ENCODE results near the gene CFAP65.

Gene CFAP65

GRCh38 chr2:218999021-218999880 lies 42.1 kb downstream of the CFAP65 start:
- no peaks in the 10 kb centered on the region for H3K9me3 ChIP-seq (ENCODE audit: control insufficient read depth, low read length)
- peak overlapping the region; percentile 100 for H3K27ac ChIP-seq
- no peaks in the 10 kb centered on the region for H3K36me3 ChIP-seq (ENCODE audit: control insufficient read depth, insufficient read depth, low read length)
- H3K9ac ChIP-seq: no peak overlapping the region
- peak overlapping the region; percentile 25 for H2AFZ ChIP-seq
- H3K79me2 ChIP-seq: no peaks in the 10 kb centered on the region
- H3K4me1 ChIP-seq: peaks cover 30% of the 10 kb centered on the region
- no peak for TF ChIP-seq CTCF (IDR thresholded peaks at IDR 0.05)
- no peak overlapping the region for H3K4me2 ChIP-seq (ENCODE audit: low read length)
- peaks cover 4% of the 10 kb centered on the region for H3K27me3 ChIP-seq (ENCODE audit: control insufficient read depth, insufficient read depth, low read length)
- no peak overlapping the region for H3K4me3 ChIP-seq (ENCODE audit: low read depth, low read length)

DNA sequence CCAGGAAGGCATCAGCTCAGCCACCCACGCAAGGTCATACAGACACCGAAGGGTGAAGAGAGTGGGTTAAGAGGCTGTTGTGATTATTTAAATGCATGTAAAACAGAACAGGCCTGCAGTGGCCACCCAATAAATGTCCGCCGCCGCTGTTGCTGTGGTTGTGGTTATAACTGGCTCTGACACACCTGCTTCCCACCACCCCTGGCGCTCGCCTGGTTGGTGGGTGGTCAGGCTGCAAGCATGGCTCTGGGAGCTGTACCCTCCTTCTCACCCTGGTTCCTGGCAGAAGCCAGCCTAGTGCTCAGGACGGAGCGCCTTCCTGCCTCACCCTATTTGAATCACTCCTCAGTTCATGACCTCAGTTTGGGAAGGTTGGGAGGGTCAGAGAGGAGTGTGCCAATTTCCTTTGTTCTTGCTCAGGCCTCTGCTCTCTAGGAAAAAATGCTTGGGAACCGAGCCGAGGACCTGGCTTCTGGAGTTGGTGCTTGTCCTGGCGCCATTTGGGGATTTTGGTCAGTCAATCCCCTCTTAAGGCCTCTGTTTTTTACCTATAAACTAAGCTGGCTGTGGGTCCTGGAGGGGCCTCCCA lies 42.8 kb downstream of the CFAP65 start:
- TF ChIP-seq CTCF (IDR thresholded peaks at IDR 0.05): no peak
- Histone ChIP-seq H3K36me3 (ENCODE audit: control insufficient read depth, insufficient read depth, low read length) (no peaks in the 10 kb centered on the region), H2AFZ (no peak overlapping the region), H3K4me3 (ENCODE audit: low read depth, low read length) (no peak overlapping the region), H3K79me2 (no peaks in the 10 kb centered on the region), H3K27ac (peak overlapping the region; percentile 5), H3K4me1 (peaks cover 37% of the 10 kb centered on the region), H3K9ac (no peak overlapping the region), H3K4me2 (ENCODE audit: low read length) (no peak overlapping the region), H3K9me3 (ENCODE audit: control insufficient read depth, low read length) (no peaks in the 10 kb centered on the region), H3K27me3 (ENCODE audit: control insufficient read depth, insufficient read depth, low read length) (peaks cover 4% of the 10 kb centered on the region)

GRCh38 chr2:218997731-218998130 lies 43.6 kb downstream of the CFAP65 start:
- Histone ChIP-seq H3K27ac (no peak overlapping the region), H3K27me3 (ENCODE audit: control insufficient read depth, insufficient read depth, low read length) (peaks cover 4% of the 10 kb centered on the region), H3K9me3 (ENCODE audit: control insufficient read depth, low read length) (no peaks in the 10 kb centered on the region), H3K4me2 (ENCODE audit: low read length) (no peak overlapping the region), H3K79me2 (no peaks in the 10 kb centered on the region), H2AFZ (no peak overlapping the region), H3K36me3 (ENCODE audit: control insufficient read depth, insufficient read depth, low read length) (no peaks in the 10 kb centered on the region), H3K4me3 (ENCODE audit: low read depth, low read length) (no peak overlapping the region), H3K9ac (no peak overlapping the region), H3K4me1 (peaks cover 38% of the 10 kb centered on the region)
- TF ChIP-seq CTCF (IDR thresholded peaks at IDR 0.05): no peak

DNA sequence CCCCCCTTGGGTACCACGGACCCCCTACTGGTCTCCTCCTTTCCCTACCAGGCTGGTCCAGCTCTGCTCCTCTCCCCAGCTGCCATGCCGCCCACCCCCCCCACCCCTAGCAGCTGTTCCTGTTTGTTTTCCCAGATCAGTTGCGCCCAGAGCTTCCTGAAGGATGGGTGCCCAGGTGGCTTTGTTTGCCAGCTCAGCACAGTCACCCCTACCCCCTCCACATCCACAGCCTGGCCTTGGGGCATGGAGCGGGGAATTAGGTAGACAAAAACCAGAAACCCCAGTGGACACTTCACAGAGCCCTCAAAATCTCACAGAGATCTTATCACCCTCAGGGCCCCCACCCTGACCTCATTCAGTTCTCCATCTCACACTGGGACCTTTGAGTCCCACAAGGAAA lies 44.4 kb downstream of the CFAP65 start:
- Histone ChIP-seq H3K27me3 (ENCODE audit: control insufficient read depth, insufficient read depth, low read length) (no peaks in the 10 kb centered on the region), H3K36me3 (ENCODE audit: control insufficient read depth, insufficient read depth, low read length) (no peaks in the 10 kb centered on the region), H3K9me3 (ENCODE audit: control insufficient read depth, low read length) (no peaks in the 10 kb centered on the region), H3K9ac (no peak overlapping the region), H2AFZ (no peak overlapping the region), H3K4me3 (ENCODE audit: low read depth, low read length) (no peak overlapping the region), H3K27ac (no peak overlapping the region), H3K79me2 (no peaks in the 10 kb centered on the region), H3K4me1 (peaks cover 40% of the 10 kb centered on the region), H3K4me2 (ENCODE audit: low read length) (no peak overlapping the region)
- no peak for TF ChIP-seq CTCF (IDR thresholded peaks at IDR 0.05)
